CD4-positive, alpha-beta T cell treated with Interleukin-4 for 4 hours (primary cell): ENCODE results near the gene CLPTM1.
A peak's percentile ranks its signal among the peaks of the same experiment; 100 is the strongest.
"Not testable (repeated sequence)": the region's sequence is repeated elsewhere in the genome, so short reads cannot be mapped to it uniquely, and the experiment has no call there.

Experiments
- DNase-seq: peaks from one replicate; pipeline ENCODE4 v3.0.0-alpha.2; 2020

CLPTM1 gene

GRCh38 chr19:44975444-44975843 lies 20.3 kb downstream of the CLPTM1 start:
- DNase-seq: no peak

- DNase-seq: no peak
Observed at GRCh38 chr19:44984005-44984404, 28.8 kb downstream of the CLPTM1 start.

GRCh38 chr19:44985445-44985844 lies 30.3 kb downstream of the CLPTM1 start:
- no peak for DNase-seq

GRCh38 chr19:44986389-44986788 lies 31.2 kb downstream of the CLPTM1 start:
- DNase-seq: no peak

GRCh38 chr19:44987148-44987675 lies 32.0 kb downstream of the CLPTM1 start:
- DNase-seq: no peak

- no peak for DNase-seq
Observed at GRCh38 chr19:44988273-44988672, 33.1 kb downstream of the CLPTM1 start.

- peak; percentile 57 for DNase-seq
Observed at GRCh38 chr19:44988896-44989556, 33.8 kb downstream of the CLPTM1 start.

GRCh38 chr19:44990459-44990858 lies 35.3 kb downstream of the CLPTM1 start:
- DNase-seq: no peak

GRCh38 chr19:44990966-44991365 lies 35.8 kb downstream of the CLPTM1 start:
- DNase-seq: no peak

GRCh38 chr19:44992336-44993163 lies 37.4 kb downstream of the CLPTM1 start:
- no peak for DNase-seq

GRCh38 chr19:44993526-44993925 lies 38.3 kb downstream of the CLPTM1 start:
- no peak for DNase-seq

- no peak for DNase-seq
Observed at GRCh38 chr19:44993926-44994537, 38.9 kb downstream of the CLPTM1 start.

GRCh38 chr19:44998025-44998424 lies 42.8 kb downstream of the CLPTM1 start:
- DNase-seq: no peak

GRCh38 chr19:44999131-44999925 lies 44.1 kb downstream of the CLPTM1 start:
- DNase-seq: not testable (repeated sequence)

- DNase-seq: not testable (repeated sequence)
Observed at GRCh38 chr19:45000665-45001064, 45.5 kb downstream of the CLPTM1 start.

GRCh38 chr19:45001087-45001739 lies 46.0 kb downstream of the CLPTM1 start, which contains the start of gene RELB:
Gene RELB, plus strand, starts transcription at chr19:45001464. Its CDS starts 116 bp downstream, at chr19:45001580.
- DNase-seq: peak; percentile 92

GRCh38 chr19:45003485-45003884 lies 48.3 kb downstream of the CLPTM1 start:
- no peak for DNase-seq

- no peak for DNase-seq
Observed at GRCh38 chr19:45005787-45006186, 50.6 kb downstream of the CLPTM1 start.

- DNase-seq: no peak
Observed at GRCh38 chr19:45008552-45008951, 53.4 kb downstream of the CLPTM1 start.

- no peak for DNase-seq
Observed at GRCh38 chr19:45009625-45010255, 54.6 kb downstream of the CLPTM1 start.

- no peak for DNase-seq
Observed at GRCh38 chr19:45010306-45010705, 55.1 kb downstream of the CLPTM1 start.

GRCh38 chr19:45011959-45012358 lies 56.8 kb downstream of the CLPTM1 start:
- DNase-seq: no peak
